K562 (cell line): ENCODE data around the gene PDE6D. TPM values are rescaled to one million over a fixed set of nuclear protein-coding genes. Genes with fewer than 3 reads are reported as not detected.

Experiments used
- DNMT1 ChIP-seq: fragments of 450-650 bp; IDR thresholded peaks from 2 replicates; pipeline ENCODE4 v1.6.1; 2016; ENCODE audit warnings: antibody characterized with exemption, mild to moderate bottlenecking
- ETS1 ChIP-seq: conservative IDR thresholded peaks from 2 replicates; pipeline ENCODE4 v1.6.1; 2011; ENCODE audit warnings: low read depth, mild to moderate bottlenecking, low read length; ENCODE audit not compliant: control insufficient read depth
- FOS ChIP-seq: IDR thresholded peaks from 3 replicates; pipeline ENCODE4 v1.6.1; 2011; ENCODE audit not compliant: insufficient read length; ENCODE audit errors: extremely low read depth
- HDAC6 ChIP-seq: IDR thresholded peaks from 2 replicates; pipeline ENCODE4 v1.6.1; 2012; ENCODE audit warnings: low read depth, mild to moderate bottlenecking, control low read depth, inconsistent platforms, low read length, moderate library complexity
- HEY1 ChIP-seq: fragments of 250-450 bp; sonication (Bioruptor Pico); IDR thresholded peaks from 2 replicates; pipeline ENCODE4 v1.5.0; 2020; ENCODE audit warnings: mild to moderate bottlenecking, moderate library complexity, borderline replicate concordance
- HMG20A ChIP-seq: fragments of 450-650 bp; formaldehyde crosslinking; conservative IDR thresholded peaks from 2 replicates; pipeline ENCODE4 v1.4.0; 2020; ENCODE audit warnings: mild to moderate bottlenecking, mixed read lengths
- MAFK ChIP-seq: IDR thresholded peaks from 2 replicates; pipeline ENCODE4 v1.6.1; 2011; ENCODE audit warnings: low read length, improper control_type of control experiment
- MTA3 ChIP-seq: fragments of 450-650 bp; formaldehyde crosslinking; IDR thresholded peaks from 2 replicates; pipeline ENCODE4 v1.6.1; 2017; ENCODE audit warnings: mild to moderate bottlenecking, borderline replicate concordance
- NFATC3 ChIP-seq: fragments of 450-650 bp; IDR thresholded peaks from 2 replicates; pipeline ENCODE4 v1.6.1; 2017; ENCODE audit warnings: mild to moderate bottlenecking
- NR1H2 ChIP-seq: sonication (generic); formaldehyde crosslinking; IDR thresholded peaks from 2 replicates; pipeline ENCODE4 v1.4.0; 2020; ENCODE audit warnings: mild to moderate bottlenecking, missing genetic modification reagents
- POLR3G ChIP-seq: IDR thresholded peaks from 2 replicates; pipeline ENCODE4 v1.6.1; 2011; ENCODE audit not compliant: insufficient read length, insufficient replicate concordance; ENCODE audit errors: extremely low read depth
- RBM39 ChIP-seq: fragments of 200-400 bp; formaldehyde crosslinking; optimal IDR thresholded peaks from 2 replicates; pipeline ENCODE3; 2018; ENCODE audit warnings: low read depth, low read length
- RCOR1 ChIP-seq, 2 experiments: IDR thresholded peaks; 2 replicates each; pipeline ENCODE4 v1.6.1; 2012; ENCODE audit warnings: low read depth in 2 of 2, low read length in 2 of 2, borderline replicate concordance in 1 of 2, improper control_type of control experiment in 1 of 2
- RNF219 ChIP-seq: fragments of 250-450 bp; sonication (Bioruptor Pico); IDR thresholded peaks from 2 replicates; pipeline ENCODE4 v1.5.0; 2022; ENCODE audit warnings: mild to moderate bottlenecking
- SMAD2 ChIP-seq: fragments of 150-350 bp; IDR thresholded peaks from 2 replicates; pipeline ENCODE4 v1.6.1; 2014; ENCODE audit warnings: low read depth, mild to moderate bottlenecking, low read length
- VEZF1 ChIP-seq: fragments of 200-800 bp; sonication (Bioruptor generic); IDR thresholded peaks from 2 replicates; pipeline ENCODE4 v1.6.1; 2017; ENCODE audit warnings: missing genetic modification characterization, missing compliant biosample characterization
- ZBTB1 ChIP-seq: sonication (generic); formaldehyde crosslinking; IDR thresholded peaks from 2 replicates; pipeline ENCODE4 v1.8.1; 2023; ENCODE audit warnings: missing genetic modification reagents, low read depth, mild to moderate bottlenecking, borderline replicate concordance
- ZFX ChIP-seq: sonication (generic); formaldehyde crosslinking; IDR thresholded peaks from 2 replicates; pipeline ENCODE4 v1.8.0; 2022; ENCODE audit warnings: mild to moderate bottlenecking, missing genetic modification reagents, moderate library complexity
- ZNF140 ChIP-seq: fragments of 250-450 bp; sonication (Bioruptor Pico); IDR thresholded peaks from 2 replicates; pipeline ENCODE4 v1.8.0; 2021; ENCODE audit warnings: moderate library complexity, mild to moderate bottlenecking, inconsistent platforms
- ZNF232 ChIP-seq: sonication (generic); formaldehyde crosslinking; IDR thresholded peaks from 2 replicates; pipeline ENCODE4 v1.8.0; 2022; ENCODE audit warnings: mild to moderate bottlenecking, missing genetic modification reagents
- ZNF282 ChIP-seq: sonication (generic); formaldehyde crosslinking; IDR thresholded peaks from 2 replicates; pipeline ENCODE4 v1.8.1; 2023; ENCODE audit warnings: missing genetic modification reagents
- ZNF3 ChIP-seq: fragments of 250-450 bp; sonication (Bioruptor Pico); IDR thresholded peaks from 2 replicates; pipeline ENCODE4 v1.5.0; 2021; ENCODE audit warnings: mild to moderate bottlenecking, moderate library complexity
- ZNF431 ChIP-seq: sonication (generic); formaldehyde crosslinking; IDR thresholded peaks from 2 replicates; pipeline ENCODE4 v1.8.0; 2022; ENCODE audit warnings: mild to moderate bottlenecking, missing genetic modification reagents
- ZNF696 ChIP-seq: fragments of 250-450 bp; sonication (Bioruptor Pico); conservative IDR thresholded peaks from 2 replicates; pipeline ENCODE4 v1.4.0; 2020; ENCODE audit warnings: mild to moderate bottlenecking, moderate library complexity
- ZNF77 ChIP-seq: fragments of 250-450 bp; sonication (Bioruptor Pico); IDR thresholded peaks from 2 replicates; pipeline ENCODE4 v1.5.0; 2020
- polyA plus RNA-seq, 8 experiments: library from polyadenylated mRNA; depleted of rRNA in 4 of 8; stranded (reverse) in 5 of 8; unstranded in 3 of 8; fragments of >200 nt; fragmentation: Nextera tagmentation in 2 of 8; fragmentation: Illumina TruSeq in 1 of 8; extraction: Ambion mirVana in 2 of 8; extraction: Trizol in 1 of 8; gene quantifications; 2 replicates each; pipeline versions ENCODE4 v1.2.1 to v1.2.3, GENCODE V29; 2011 to 2014; ENCODE audit warnings: inconsistent platforms in 1 of 8, missing spikeins in 1 of 8
- total RNA-seq, 7 experiments: library from RNA; depleted of rRNA in 6 of 7; stranded (reverse); fragments of >200 nt in 6 of 7; fragmentation: Illumina TruSeq in 2 of 7; extraction: Trizol in 2 of 7; gene quantifications; 2 replicates each; pipeline versions ENCODE4 v1.2.1 to v1.2.3, GENCODE V29; 2011 to 2021; ENCODE audit warnings: low replicate concordance in 1 of 7

The PDE6D gene
- total and polyA plus RNA-seq, 9 of the 15 experiments (the other 6 are each of a cell fraction or from before 2014, with no cell fraction given) = 0.65 to 11.6 (median 7.0) TPM

- TF ChIP-seq RNF219 (CRISPR knock-in tag) (no peak), HEY1 (CRISPR knock-in tag) (no peak), SMAD2 (no peak), ZFX (CRISPR knock-in tag) (peak; percentile 54), DNMT1 (no peak), HMG20A (no peak), VEZF1 (peak; percentile 53), NR1H2 (CRISPR knock-in tag) (no peak), ZNF140 (no peak), ZNF282 (CRISPR knock-in tag) (no peak), ZNF77 (no peak), ETS1 (0 out of 2 replicates have a peak, but pooled peaks have one; percentile 45), FOS (no peak), MAFK (no peak), ZNF3 (CRISPR knock-in tag) (no peak), POLR3G (no peak), ZNF696 (CRISPR knock-in tag) (no peak), ZNF431 (CRISPR knock-in tag) (no peak), HDAC6 (no peak), ZNF232 (CRISPR knock-in tag) (no peak), MTA3 (peak; percentile 29; the same call in 1 of the 2 replicates), RBM39 (no peak), NFATC3 (no peak), RCOR1 (IDR thresholded peaks at IDR 0.05; ENCODE audit: borderline replicate concordance in 1 of 2, low read depth in 2 of 2, low read length in 2 of 2) (peak in 1 of 2 experiments; percentile 73; a peak in 2 of 4 replicates), ZBTB1 (no peak)
Measured at GRCh38 chr2:231687133-231687852, 93.8 kb downstream of the PDE6D start (continued).
